ENCODE results near the gene ZNF462.

The ZNF462 gene

DNA sequence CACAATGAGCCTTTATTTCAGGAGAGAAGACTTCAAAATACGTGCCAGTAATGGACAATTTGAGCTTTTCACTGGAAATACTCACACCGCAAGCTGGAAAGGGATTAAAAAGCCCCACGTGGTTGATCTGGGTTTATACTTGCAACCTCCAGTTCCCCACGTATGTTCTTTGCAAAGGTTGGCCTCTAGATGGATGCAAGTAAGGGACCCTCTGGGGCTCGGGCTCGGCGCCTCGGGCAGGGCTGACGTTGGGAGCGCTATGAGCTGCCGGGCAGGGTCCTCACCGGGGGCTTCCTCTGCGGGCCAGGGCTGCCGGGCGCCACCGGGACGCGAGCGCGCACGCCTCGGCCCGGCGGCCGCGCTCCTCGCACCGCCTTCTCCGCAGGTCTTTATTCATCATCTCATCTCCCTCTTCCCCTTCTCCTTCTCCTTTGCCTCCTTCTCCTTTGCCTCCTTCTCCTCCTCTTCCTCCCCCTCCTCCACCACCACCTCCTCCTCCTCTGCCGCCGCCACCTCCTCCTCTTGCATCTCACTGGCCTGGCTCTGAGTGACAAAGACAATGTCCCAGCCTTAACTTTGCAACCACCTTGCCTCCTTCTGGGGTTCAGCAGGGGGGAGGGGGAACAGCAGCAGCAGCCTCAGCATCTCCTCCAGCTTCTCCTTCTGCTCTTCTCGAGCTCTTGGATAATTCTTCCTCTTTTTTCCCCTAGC is 701 bp upstream of the ZNF462 start:
- Histone ChIP-seq H3K27ac (ENCODE audit: low read depth in 2 of 2, low read length in 2 of 2) (peak overlapping the region; percentile 70 to 77), H3K4me1 (ENCODE audit: control insufficient read depth in 2 of 2, insufficient read depth in 2 of 2, low read length in 2 of 2) (peaks cover 0 to 5% of the 10 kb centered on the region in 2 donors), H3K27me3 (ENCODE audit: control insufficient read depth in 2 of 2, insufficient read depth in 2 of 2, low read length in 2 of 2) (no peaks in the 10 kb centered on the region), H3K36me3 (ENCODE audit: control insufficient read depth in 2 of 2, insufficient read depth in 2 of 2, low read length in 2 of 2) (no peaks in the 10 kb centered on the region), H3K9ac (ENCODE audit: low read depth in 1 of 2, low read length in 2 of 2) (peak overlapping the region; percentile 78 to 86), H3K4me3 (ENCODE audit: low read length in 2 of 2) (peak overlapping the region; percentile 92 to 97), H3K9me3 (ENCODE audit: control insufficient read depth in 2 of 2, low read length in 2 of 2) (no peaks in the 10 kb centered on the region)

DNA sequence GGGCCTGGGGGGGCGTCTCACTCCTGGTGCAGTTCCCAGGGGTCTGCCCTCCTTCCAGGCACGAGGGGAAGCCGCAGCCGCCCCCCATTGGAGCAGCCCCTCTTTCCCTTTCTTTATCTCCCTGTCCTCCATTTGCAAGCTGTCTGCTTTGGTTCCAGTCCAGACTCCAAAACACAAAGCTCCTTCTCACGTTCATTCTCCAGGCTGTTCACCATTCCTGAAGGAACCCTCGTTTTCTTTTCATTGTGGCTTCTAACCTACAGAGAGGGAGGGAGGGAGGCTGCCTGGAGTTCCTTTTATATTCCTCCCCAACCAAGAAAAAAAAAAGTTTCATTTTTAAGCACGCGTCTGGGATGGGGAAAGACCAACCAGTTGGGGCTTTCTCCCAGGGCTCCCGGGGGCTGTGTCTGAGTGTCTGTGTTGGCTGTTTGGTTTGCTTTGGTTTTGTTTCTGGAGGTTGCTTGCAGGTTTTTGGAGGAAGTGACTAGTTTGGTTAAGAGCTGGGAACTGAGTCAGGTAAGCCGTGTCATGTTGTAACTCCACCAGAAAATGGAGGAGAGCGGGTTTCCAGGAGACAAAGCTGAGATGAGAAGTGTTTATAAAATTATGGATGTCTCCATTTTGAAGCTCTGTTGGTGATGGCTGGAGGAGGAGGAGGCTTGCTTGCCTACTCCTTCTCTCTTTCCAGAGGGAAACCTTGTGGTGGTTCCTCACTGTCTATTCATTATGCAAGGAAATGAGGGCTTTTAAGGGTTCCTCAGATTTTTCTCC is 1.6 kb downstream of the ZNF462 start:
- Histone ChIP-seq H3K9me3 (ENCODE audit: control insufficient read depth in 2 of 2, low read length in 2 of 2) (no peaks in the 10 kb centered on the region), H3K9ac (ENCODE audit: low read depth in 1 of 2, low read length in 2 of 2) (peak overlapping the region; percentile 34 to 86), H3K4me1 (ENCODE audit: control insufficient read depth in 2 of 2, insufficient read depth in 2 of 2, low read length in 2 of 2) (peaks cover 5 to 13% of the 10 kb centered on the region in 2 donors), H3K4me3 (ENCODE audit: low read length in 2 of 2) (peak overlapping the region; percentile 92 to 97), H3K36me3 (ENCODE audit: control insufficient read depth in 2 of 2, insufficient read depth in 2 of 2, low read length in 2 of 2) (no peaks in the 10 kb centered on the region), H3K27ac (ENCODE audit: low read depth in 2 of 2, low read length in 2 of 2) (peak overlapping the region; percentile 70 to 77), H3K27me3 (ENCODE audit: control insufficient read depth in 2 of 2, insufficient read depth in 2 of 2, low read length in 2 of 2) (no peaks in the 10 kb centered on the region)

DNA sequence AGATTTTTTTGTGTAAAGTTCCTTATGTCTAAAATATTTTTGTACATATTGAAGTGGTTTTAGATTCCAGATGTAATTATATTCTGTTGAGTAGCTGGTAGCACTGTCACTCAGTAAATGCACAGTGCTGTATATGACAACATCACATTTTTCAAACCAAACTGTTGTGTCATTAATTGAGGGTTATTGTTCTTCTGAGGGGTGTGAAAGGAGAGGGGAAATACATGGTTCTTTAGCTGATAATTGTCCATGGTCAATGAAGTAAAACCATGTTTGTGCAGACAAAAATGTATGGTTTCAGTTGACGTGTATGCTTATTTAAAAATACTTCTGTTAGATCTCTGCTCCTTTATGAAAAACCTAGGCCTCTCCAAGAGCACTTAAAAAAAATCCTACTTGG is 3.3 kb downstream of the ZNF462 start:
- no peaks in the 10 kb centered on the region for H3K9me3 ChIP-seq (ENCODE audit: control insufficient read depth in 2 of 2, low read length in 2 of 2)
- peaks cover 10 to 14% of the 10 kb centered on the region in 2 donors for H3K4me1 ChIP-seq (ENCODE audit: control insufficient read depth in 2 of 2, insufficient read depth in 2 of 2, low read length in 2 of 2)
- no peak overlapping the region for H3K4me3 ChIP-seq (ENCODE audit: low read length in 2 of 2)
- H3K27ac ChIP-seq (ENCODE audit: low read depth in 2 of 2, low read length in 2 of 2): no peak overlapping the region
- no peaks in the 10 kb centered on the region for H3K36me3 ChIP-seq (ENCODE audit: control insufficient read depth in 2 of 2, insufficient read depth in 2 of 2, low read length in 2 of 2)
- no peak overlapping the region for H3K9ac ChIP-seq (ENCODE audit: low read depth in 1 of 2, low read length in 2 of 2)
- no peaks in the 10 kb centered on the region for H3K27me3 ChIP-seq (ENCODE audit: control insufficient read depth in 2 of 2, insufficient read depth in 2 of 2, low read length in 2 of 2)

DNA sequence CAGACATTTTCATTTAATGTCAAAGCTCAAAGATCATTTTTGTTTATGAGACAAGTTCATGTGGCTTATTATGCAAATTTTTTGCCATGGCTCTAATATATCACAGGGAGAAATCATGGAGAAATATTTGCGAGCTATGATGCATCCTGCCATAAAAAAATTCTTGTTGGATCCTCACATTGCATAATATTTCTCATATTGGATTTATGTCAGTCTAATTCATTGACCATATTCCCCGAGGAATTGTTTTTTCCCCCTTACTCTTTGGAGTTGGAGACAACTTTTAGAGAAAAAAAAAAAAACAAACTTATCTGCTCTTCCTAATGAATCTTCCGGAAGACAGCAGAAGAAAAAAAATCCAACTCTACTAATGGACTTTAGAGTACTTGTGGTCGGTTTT is 4.3 kb downstream of the ZNF462 start:
- Histone ChIP-seq H3K9ac (ENCODE audit: low read depth in 1 of 2, low read length in 2 of 2) (no peak overlapping the region), H3K4me3 (ENCODE audit: low read length in 2 of 2) (no peak overlapping the region), H3K27me3 (ENCODE audit: control insufficient read depth in 2 of 2, insufficient read depth in 2 of 2, low read length in 2 of 2) (no peaks in the 10 kb centered on the region), H3K4me1 (ENCODE audit: control insufficient read depth in 2 of 2, insufficient read depth in 2 of 2, low read length in 2 of 2) (peaks cover 10 to 12% of the 10 kb centered on the region in 2 donors), H3K27ac (ENCODE audit: low read depth in 2 of 2, low read length in 2 of 2) (no peak overlapping the region), H3K36me3 (ENCODE audit: control insufficient read depth in 2 of 2, insufficient read depth in 2 of 2, low read length in 2 of 2) (no peaks in the 10 kb centered on the region), H3K9me3 (ENCODE audit: control insufficient read depth in 2 of 2, low read length in 2 of 2) (no peaks in the 10 kb centered on the region)

DNA sequence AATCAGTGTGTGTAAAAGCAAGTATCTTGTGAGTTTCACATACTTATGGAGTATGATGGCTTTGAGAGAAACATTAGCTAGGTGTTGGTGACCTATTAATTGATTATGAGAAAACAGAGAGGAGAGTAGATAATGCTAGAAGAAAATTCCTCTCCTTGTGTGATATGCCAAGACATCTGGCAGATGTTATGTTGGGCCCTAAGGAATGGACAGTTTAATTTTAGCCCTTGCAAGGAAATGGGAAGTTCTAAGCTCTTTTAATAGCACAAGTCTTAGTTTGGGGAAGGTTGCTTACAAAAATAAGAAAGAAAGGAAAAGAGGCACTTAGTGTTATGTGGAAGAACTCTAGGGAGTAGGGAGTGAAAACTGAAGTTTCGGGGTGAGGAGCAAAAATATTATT is 5.1 kb downstream of the ZNF462 start:
- Histone ChIP-seq H3K27me3 (ENCODE audit: control insufficient read depth in 2 of 2, insufficient read depth in 2 of 2, low read length in 2 of 2) (no peaks in the 10 kb centered on the region), H3K4me1 (ENCODE audit: control insufficient read depth in 2 of 2, insufficient read depth in 2 of 2, low read length in 2 of 2) (peaks cover 10 to 12% of the 10 kb centered on the region in 2 donors), H3K27ac (ENCODE audit: low read depth in 2 of 2, low read length in 2 of 2) (no peak overlapping the region), H3K4me3 (ENCODE audit: low read length in 2 of 2) (no peak overlapping the region), H3K36me3 (ENCODE audit: control insufficient read depth in 2 of 2, insufficient read depth in 2 of 2, low read length in 2 of 2) (no peaks in the 10 kb centered on the region), H3K9me3 (ENCODE audit: control insufficient read depth in 2 of 2, low read length in 2 of 2) (no peaks in the 10 kb centered on the region), H3K9ac (ENCODE audit: low read depth in 1 of 2, low read length in 2 of 2) (no peak overlapping the region)

DNA sequence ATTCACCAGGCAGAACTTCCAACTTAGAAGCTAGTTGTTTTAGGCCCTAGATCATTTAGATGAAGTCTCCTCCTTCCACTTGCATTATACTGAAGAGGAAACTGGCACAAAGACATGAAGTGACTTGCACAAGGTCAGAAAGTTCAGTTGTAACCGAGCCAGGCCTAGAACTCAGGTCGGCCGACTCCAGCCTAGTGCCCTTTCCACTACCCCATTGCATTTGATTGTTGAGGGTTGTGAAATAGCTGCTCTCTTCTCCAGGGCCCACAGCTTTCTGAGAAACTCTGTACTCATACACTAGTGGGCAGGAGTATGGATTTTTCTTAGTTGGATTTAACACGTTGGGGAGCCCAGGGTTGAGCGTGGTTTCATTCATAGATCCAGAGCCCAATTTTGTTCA is 5.6 kb downstream of the ZNF462 start:
- Histone ChIP-seq H3K27ac (ENCODE audit: low read depth in 2 of 2, low read length in 2 of 2) (peak overlapping the region in 1 of 2 donors; percentile 3), H3K9ac (ENCODE audit: low read depth in 1 of 2, low read length in 2 of 2) (no peak overlapping the region), H3K27me3 (ENCODE audit: control insufficient read depth in 2 of 2, insufficient read depth in 2 of 2, low read length in 2 of 2) (no peaks in the 10 kb centered on the region), H3K4me1 (ENCODE audit: control insufficient read depth in 2 of 2, insufficient read depth in 2 of 2, low read length in 2 of 2) (peaks cover 10 to 12% of the 10 kb centered on the region in 2 donors), H3K4me3 (ENCODE audit: low read length in 2 of 2) (no peak overlapping the region), H3K36me3 (ENCODE audit: control insufficient read depth in 2 of 2, insufficient read depth in 2 of 2, low read length in 2 of 2) (no peaks in the 10 kb centered on the region), H3K9me3 (ENCODE audit: control insufficient read depth in 2 of 2, low read length in 2 of 2) (no peaks in the 10 kb centered on the region)

DNA sequence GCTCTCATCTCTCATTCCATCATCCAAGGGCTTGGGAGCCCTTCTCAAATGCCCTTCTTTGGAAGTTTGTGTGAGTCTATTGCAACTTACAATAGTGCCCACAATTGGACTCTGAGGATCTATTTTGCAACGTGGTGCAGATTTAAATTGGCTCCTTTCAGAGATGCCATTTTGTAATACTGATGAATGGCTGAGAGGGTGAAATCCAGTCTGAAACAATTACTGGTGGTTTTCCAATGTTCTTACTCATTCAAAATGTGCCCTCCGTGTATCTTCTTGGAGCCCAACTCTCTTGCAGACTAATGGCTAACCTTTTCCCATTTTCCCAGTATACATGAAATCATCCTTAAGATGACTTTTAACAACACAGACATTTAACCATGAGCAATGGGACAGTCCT is 6.1 kb downstream of the ZNF462 start:
- H3K4me1 ChIP-seq (ENCODE audit: control insufficient read depth in 2 of 2, insufficient read depth in 2 of 2, low read length in 2 of 2): peaks cover 10 to 12% of the 10 kb centered on the region in 2 donors
- H3K27ac ChIP-seq (ENCODE audit: low read depth in 2 of 2, low read length in 2 of 2): peak overlapping the region in 1 of 2 donors; percentile 3
- H3K27me3 ChIP-seq (ENCODE audit: control insufficient read depth in 2 of 2, insufficient read depth in 2 of 2, low read length in 2 of 2): no peaks in the 10 kb centered on the region
- no peak overlapping the region for H3K4me3 ChIP-seq (ENCODE audit: low read length in 2 of 2)
- H3K36me3 ChIP-seq (ENCODE audit: control insufficient read depth in 2 of 2, insufficient read depth in 2 of 2, low read length in 2 of 2): no peaks in the 10 kb centered on the region
- H3K9ac ChIP-seq (ENCODE audit: low read depth in 1 of 2, low read length in 2 of 2): no peak overlapping the region
- no peaks in the 10 kb centered on the region for H3K9me3 ChIP-seq (ENCODE audit: control insufficient read depth in 2 of 2, low read length in 2 of 2)

DNA sequence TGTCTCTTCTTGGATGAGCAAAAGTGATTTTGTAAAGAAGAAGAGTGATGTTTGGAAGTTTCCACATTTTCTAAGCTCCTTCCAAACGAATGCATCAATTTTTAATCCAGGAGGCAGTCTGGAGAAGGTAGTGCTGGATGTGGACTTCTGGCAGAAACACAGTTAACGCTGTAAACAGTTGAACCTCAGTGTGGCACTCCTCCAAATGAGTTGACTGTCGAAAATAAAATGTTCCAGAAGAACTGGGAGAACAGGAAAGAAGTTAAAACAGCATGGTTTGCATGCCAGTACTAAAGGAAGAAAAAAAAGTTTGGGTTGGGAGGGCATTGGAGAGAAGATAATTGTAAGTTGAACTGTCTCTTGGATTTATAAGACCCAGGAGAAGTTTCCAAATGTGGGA is 6.5 kb downstream of the ZNF462 start:
- Histone ChIP-seq H3K4me1 (ENCODE audit: control insufficient read depth in 2 of 2, insufficient read depth in 2 of 2, low read length in 2 of 2) (peaks cover 10 to 12% of the 10 kb centered on the region in 2 donors), H3K4me3 (ENCODE audit: low read length in 2 of 2) (no peak overlapping the region), H3K27ac (ENCODE audit: low read depth in 2 of 2, low read length in 2 of 2) (no peak overlapping the region)

DNA sequence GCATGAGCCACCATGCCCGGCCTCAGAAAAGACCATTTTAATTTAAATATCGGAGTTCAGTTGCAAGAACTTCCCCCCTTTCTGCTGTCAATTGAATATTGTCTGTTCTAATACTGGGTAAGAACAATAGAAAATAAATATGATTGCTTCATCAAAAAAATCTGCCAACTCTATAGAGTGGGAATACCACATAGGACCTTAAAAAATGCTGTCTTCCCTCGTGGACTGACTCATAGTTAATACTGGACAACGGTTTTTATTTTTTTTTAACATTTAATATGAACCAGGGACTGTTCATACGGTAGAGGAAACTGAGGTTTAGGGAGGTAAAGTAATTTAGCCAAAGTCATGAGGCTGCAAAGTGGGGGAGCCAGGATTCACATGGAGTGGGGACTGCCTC is 9.7 kb downstream of the ZNF462 start:
- no peaks in the 10 kb centered on the region for H3K9me3 ChIP-seq (ENCODE audit: control insufficient read depth in 2 of 2, low read length in 2 of 2)
- peaks cover 10% of the 10 kb centered on the region in 2 donors for H3K4me1 ChIP-seq (ENCODE audit: control insufficient read depth in 2 of 2, insufficient read depth in 2 of 2, low read length in 2 of 2)
- H3K27me3 ChIP-seq (ENCODE audit: control insufficient read depth in 2 of 2, insufficient read depth in 2 of 2, low read length in 2 of 2): no peaks in the 10 kb centered on the region
- no peak overlapping the region for H3K9ac ChIP-seq (ENCODE audit: low read depth in 1 of 2, low read length in 2 of 2)
- H3K36me3 ChIP-seq (ENCODE audit: control insufficient read depth in 2 of 2, insufficient read depth in 2 of 2, low read length in 2 of 2): no peaks in the 10 kb centered on the region
- no peak overlapping the region for H3K27ac ChIP-seq (ENCODE audit: low read depth in 2 of 2, low read length in 2 of 2)
- no peak overlapping the region for H3K4me3 ChIP-seq (ENCODE audit: low read length in 2 of 2)

More for the DNA sequence above, 6.5 kb downstream of the ZNF462 start:
- Histone ChIP-seq H3K36me3 (ENCODE audit: control insufficient read depth in 2 of 2, insufficient read depth in 2 of 2, low read length in 2 of 2) (no peaks in the 10 kb centered on the region), H3K9me3 (ENCODE audit: control insufficient read depth in 2 of 2, low read length in 2 of 2) (no peaks in the 10 kb centered on the region), H3K9ac (ENCODE audit: low read depth in 1 of 2, low read length in 2 of 2) (no peak overlapping the region), H3K27me3 (ENCODE audit: control insufficient read depth in 2 of 2, insufficient read depth in 2 of 2, low read length in 2 of 2) (no peaks in the 10 kb centered on the region)

DNA sequence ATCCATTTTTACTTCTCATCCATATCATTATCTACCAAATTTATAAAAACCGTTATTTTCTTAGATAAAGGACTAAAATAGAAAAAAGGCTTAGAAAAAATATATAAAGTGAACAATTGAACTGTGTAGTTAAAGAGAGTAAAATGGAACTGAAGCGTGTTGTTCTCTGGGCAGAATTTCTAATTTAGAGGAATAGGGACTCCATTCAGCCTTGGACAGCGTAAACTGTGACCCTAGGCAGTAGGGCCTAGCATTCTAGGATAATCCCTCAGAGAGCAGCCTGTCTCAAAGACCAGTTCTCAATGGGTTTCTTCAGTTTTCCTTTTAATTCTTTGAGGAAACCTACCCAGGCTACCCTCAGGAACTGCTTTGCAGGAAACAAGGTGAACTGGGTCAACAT is 11.1 kb downstream of the ZNF462 start:
- Histone ChIP-seq H3K9me3 (ENCODE audit: control insufficient read depth in 2 of 2, low read length in 2 of 2) (no peaks in the 10 kb centered on the region), H3K4me1 (ENCODE audit: control insufficient read depth in 2 of 2, insufficient read depth in 2 of 2, low read length in 2 of 2) (peaks cover 10 to 14% of the 10 kb centered on the region in 2 donors), H3K4me3 (ENCODE audit: low read length in 2 of 2) (no peak overlapping the region), H3K27ac (ENCODE audit: low read depth in 2 of 2, low read length in 2 of 2) (no peak overlapping the region), H3K9ac (ENCODE audit: low read depth in 1 of 2, low read length in 2 of 2) (no peak overlapping the region), H3K36me3 (ENCODE audit: control insufficient read depth in 2 of 2, insufficient read depth in 2 of 2, low read length in 2 of 2) (no peaks in the 10 kb centered on the region), H3K27me3 (ENCODE audit: control insufficient read depth in 2 of 2, insufficient read depth in 2 of 2, low read length in 2 of 2) (no peaks in the 10 kb centered on the region)

Measured in mucosa of rectum (tissue), 2 donors.